Stimulated activated CD8-positive, alpha-beta memory T cell treated with anti-CD3 and anti-CD28 coated beads, Interleukin-12 subunit alpha, Interleukin-12 subunit beta, amount 100 ng/mL, for 1 hour (primary cell): ENCODE measurements around the gene TMEM9.
"Not testable (repeated sequence)": the region's sequence is repeated elsewhere in the genome, so short reads cannot be mapped to it uniquely, and the experiment has no call there.

Source experiments
- DNase-seq: peaks from one replicate; pipeline ENCODE4 v3.0.0-alpha.2; 2020; ENCODE audit warnings: low read depth

Gene TMEM9

GRCh38 chr1:201172999-201173610 lies 18.8 kb upstream of the TMEM9 start:
- DNase-seq: no peak

- no peak for DNase-seq
These were observed 18.1 kb upstream of the TMEM9 start for GRCh38 chr1:201172326-201172725.

GRCh38 chr1:201171063-201172036 lies 17.1 kb upstream of the TMEM9 start:
- DNase-seq: no peak

GRCh38 chr1:201170533-201171062 lies 16.3 kb upstream of the TMEM9 start:
- peak; percentile 41 for DNase-seq

GRCh38 chr1:201169971-201170532 lies 15.8 kb upstream of the TMEM9 start:
- DNase-seq: no peak

GRCh38 chr1:201169203-201169602 lies 14.9 kb upstream of the TMEM9 start:
- DNase-seq: no peak

- DNase-seq: no peak
These were observed 13.0 kb upstream of the TMEM9 start for GRCh38 chr1:201167041-201167991.

- DNase-seq: no peak
These were observed 10.4 kb upstream of the TMEM9 start for GRCh38 chr1:201164645-201165044.

- no peak for DNase-seq
These were observed 9.4 kb upstream of the TMEM9 start for GRCh38 chr1:201163707-201164106.

- DNase-seq: not testable (repeated sequence)
These were observed 8.8 kb upstream of the TMEM9 start for GRCh38 chr1:201163036-201163435.

GRCh38 chr1:201157949-201158348 lies 3.7 kb upstream of the TMEM9 start:
- DNase-seq: no peak

GRCh38 chr1:201156819-201157218 lies 2.5 kb upstream of the TMEM9 start:
- DNase-seq: no peak

- no peak for DNase-seq
These were observed 2.1 kb upstream of the TMEM9 start for GRCh38 chr1:201156346-201156745.

- DNase-seq: no peak
These were observed 1.1 kb upstream of the TMEM9 start for GRCh38 chr1:201155354-201155753.

- no peak for DNase-seq
These were observed 543 bp downstream of the TMEM9 start for GRCh38 chr1:201153474-201154388.

GRCh38 chr1:201149400-201149799 lies 4.9 kb downstream of the TMEM9 start:
- DNase-seq: no peak

GRCh38 chr1:201147396-201148015 lies 6.8 kb downstream of the TMEM9 start:
- no peak for DNase-seq

GRCh38 chr1:201146626-201147390 lies 7.5 kb downstream of the TMEM9 start:
- DNase-seq: no peak

- no peak for DNase-seq
These were observed 8.5 kb downstream of the TMEM9 start for GRCh38 chr1:201145816-201146215.
